Peyer's patch (tissue), 4 donors: ENCODE measurements around the gene LEF1.

Source experiments
- CTCF ChIP-seq, 6 experiments: fragments of 450-650 bp in 4 of 6; fragments of 200-600 bp in 2 of 6; sonication (generic) in 1 of 6; IDR thresholded peaks; one replicate each; pipeline ENCODE4 v1.5.1; 2017 to 2019; ENCODE audit warnings: antibody characterized with exemption in 6 of 6, mild to moderate bottlenecking in 3 of 6, moderate library complexity in 1 of 6
- POLR2A ChIP-seq, 2 donors: fragments of 450-650 bp; IDR thresholded peaks; one replicate each; pipeline ENCODE4 v1.5.1; 2017; ENCODE audit warnings: antibody characterized with exemption in 2 of 2, mild to moderate bottlenecking in 2 of 2, moderate library complexity in 2 of 2

GRCh38 chr4:108193886-108194672 is 25.3 kb upstream of the LEF1 start:
- no peak for TF ChIP-seq CTCF (IDR thresholded peaks at IDR 0.05)
- no peak for TF ChIP-seq POLR2A (IDR thresholded peaks at IDR 0.05)
